Measurements from ENCODE around the gene CEACAM1.
"Not testable (repeated sequence)": the region's sequence is repeated elsewhere in the genome, so short reads cannot be mapped to it uniquely, and the experiment has no call there.

Gene CEACAM1

DNA sequence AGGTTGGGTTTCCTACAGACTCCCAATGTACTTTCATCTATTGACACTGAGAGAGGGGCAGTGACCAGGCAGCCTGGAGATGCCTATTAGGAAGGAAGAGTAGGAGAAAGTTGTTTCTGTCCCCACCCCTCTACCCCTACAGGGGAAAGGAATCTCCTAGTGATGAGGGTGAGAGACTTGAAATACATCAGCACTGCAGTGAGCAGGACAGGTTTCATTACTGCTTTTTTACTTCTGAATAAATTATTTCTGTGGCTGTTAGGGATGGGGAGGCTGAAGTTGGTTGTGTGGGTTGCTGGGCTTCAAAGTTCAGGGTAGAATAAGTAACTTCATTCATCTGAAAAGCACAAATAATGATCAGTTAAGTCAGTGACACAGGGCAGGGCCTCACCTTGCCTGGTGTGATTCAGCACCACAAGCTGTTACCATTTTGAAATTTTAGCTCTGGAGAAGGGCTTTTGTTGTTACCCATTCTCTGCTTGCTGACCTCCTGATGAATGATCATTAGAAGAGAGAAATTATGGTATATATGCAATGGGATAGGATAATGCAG lies 19.3 kb downstream of the CEACAM1 start:
- DNase-seq, result no peak

DNA sequence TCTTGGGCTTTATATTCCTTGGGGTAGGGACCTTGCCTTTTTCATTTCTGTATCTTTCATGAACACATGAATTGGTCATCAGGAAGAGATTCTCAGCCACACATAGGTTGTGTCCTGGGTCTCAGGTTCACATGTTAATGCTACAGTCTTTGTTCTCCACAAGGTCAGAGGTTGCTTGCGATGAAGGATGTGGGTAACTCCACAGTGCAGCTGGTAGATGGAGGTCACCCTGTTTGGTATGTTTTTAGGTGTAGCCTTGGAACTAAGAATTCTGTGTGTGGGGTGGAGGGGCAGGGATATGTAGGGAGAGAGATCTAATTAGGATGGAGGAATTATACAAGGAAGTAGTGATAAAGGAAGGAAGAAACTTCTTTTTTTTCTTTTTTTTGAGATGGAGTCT lies 23.2 kb downstream of the CEACAM1 start:
- no peak for DNase-seq

DNA sequence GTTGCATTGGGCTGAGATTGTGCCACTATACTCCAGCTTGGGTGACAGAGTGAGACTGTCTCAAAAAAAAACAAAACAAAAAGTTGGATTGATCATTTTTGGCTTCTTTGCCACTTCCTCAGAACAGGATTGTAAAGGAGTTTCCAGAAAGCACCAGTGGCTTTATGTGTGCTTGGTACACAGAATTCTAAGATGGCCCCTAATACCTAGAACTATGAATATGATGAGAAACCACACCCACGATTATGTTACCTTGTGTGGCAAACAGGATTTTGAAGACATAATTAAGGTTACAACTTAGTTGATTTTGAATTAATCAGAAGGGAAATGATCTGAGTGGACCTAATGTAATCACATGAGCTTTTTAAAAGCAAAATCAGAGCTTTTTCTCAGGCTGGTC lies 26.5 kb downstream of the CEACAM1 start:
- DNase-seq, result no peak

DNA sequence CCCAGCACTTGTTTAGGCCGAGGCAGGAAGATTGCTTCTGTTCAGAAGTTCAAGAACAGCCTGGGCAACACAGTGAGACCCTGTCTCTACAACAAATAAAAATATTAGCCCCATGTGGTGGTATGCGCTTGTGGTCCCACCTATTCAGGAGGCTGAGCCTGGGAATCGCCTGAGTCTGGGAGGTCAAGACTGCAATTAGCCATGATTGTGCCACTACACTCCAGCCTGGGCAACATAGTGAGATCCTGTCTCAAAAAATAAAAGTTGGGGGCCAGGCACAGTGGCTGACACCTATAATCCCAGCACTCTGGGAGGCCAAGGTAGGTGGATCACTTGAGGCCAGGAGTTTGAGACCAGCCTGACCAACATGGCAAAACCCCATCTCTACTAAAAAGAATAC lies 27.0 kb downstream of the CEACAM1 start:
- DNase-seq, result not testable (repeated sequence)

DNA sequence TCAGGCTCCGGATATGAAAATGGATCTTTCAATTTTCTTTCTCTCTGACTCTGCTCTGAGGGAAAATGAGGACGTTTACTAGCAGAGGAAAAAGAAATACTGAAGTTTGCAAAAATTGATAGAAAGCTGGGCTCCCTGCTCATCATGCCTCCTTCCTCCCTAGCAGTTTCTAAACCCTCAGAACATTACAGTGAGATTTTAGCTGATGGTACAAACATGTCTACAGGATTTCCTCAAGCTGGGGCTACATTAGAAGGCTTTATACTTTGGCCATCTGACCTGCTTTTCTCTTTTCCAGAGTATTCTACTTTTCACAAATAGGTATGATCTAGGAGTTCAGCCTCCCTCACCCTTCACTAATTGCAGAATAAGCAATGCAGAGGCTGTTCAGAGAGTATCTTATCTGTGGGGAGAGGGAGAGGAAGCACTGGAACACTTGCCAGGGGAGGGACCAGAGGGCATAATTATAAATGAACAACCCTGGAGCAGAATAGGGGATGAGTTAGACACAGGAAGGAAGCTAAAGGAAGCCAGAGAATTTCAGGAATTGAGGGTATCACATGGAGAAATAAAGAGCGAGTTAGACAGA lies 30.0 kb downstream of the CEACAM1 start:
- no peak for DNase-seq

GRCh38 chr19:42497492-42498168 lies 30.7 kb downstream of the CEACAM1 start:
- DNase-seq, result no peak

GRCh38 chr19:42496460-42497133 lies 31.7 kb downstream of the CEACAM1 start:
- no peak for DNase-seq

- no peak for DNase-seq
Measured at GRCh38 chr19:42495663-42496062, 32.6 kb downstream of the CEACAM1 start.

DNA sequence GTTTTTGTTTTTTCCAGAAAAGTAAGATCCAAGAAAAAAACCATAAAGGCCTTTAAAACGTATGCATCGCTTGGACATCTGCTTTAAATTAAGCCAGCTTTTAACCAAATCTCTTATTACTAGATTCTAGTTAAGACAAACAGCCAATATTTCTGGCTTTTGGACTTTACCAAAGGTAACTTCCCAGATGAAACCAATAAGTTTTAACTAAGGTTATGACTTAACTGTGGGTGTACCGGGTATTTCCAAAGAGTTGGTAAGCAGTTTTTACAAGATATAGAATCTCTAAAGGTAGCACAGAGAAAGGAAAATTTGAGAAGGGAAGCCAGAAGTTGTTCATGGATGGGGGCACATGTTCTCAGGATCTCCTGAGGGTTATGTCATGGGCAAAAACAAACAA lies 34.0 kb downstream of the CEACAM1 start:
- no peak for DNase-seq

DNA sequence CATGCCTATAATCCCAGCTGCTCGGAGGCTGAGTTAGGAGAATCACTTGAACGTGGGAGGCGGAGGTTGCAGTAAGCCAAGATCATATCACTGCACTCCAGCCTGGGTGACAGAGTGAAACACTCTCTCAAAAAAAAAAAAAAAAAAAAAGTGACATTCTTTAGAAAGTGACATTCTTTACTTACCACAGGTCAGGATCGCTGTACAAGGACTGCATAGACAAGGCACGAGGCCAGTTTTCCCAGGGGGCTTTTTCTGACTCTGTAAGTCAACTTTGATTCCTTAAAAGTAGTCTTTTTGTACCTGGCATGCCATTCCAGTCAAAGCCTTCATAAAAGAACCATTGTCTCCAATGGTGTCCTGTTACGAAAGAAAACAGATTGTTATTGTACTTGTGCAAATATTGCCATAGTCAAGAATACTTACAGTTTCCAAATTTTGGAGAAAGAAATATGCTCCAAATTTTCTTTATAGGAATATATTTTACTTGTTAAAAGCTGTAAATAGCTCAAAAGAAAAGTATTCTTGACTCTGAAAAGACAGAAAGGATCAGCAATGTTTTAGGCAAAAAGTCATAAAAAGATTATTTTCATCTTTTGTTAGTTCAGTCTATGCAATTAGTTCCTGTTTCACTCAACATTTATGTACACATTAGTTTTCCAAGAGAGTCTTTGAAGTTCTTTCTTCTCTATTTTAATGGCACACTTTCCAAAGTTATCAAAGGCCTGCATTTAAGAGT lies 39.3 kb downstream of the CEACAM1 start:
- no peak for DNase-seq

DNA sequence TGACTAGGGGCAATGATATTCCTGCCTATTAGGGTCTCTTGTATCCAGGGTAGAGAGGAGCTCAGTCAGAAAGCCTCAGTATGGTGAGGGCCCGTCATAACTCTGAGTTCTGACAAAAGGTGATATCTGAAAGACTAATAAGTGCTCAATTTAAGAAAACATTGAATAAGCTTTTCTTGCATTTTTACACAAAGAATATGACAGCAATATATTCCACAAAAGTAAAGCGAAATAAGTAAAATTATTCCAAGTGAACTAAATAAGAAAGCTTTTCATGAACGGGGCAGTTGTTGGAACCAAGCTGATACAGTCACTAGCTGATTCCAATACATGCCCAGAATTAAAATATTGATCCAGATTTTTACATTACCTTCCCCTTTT lies 40.5 kb downstream of the CEACAM1 start:
- no peak for DNase-seq

DNA sequence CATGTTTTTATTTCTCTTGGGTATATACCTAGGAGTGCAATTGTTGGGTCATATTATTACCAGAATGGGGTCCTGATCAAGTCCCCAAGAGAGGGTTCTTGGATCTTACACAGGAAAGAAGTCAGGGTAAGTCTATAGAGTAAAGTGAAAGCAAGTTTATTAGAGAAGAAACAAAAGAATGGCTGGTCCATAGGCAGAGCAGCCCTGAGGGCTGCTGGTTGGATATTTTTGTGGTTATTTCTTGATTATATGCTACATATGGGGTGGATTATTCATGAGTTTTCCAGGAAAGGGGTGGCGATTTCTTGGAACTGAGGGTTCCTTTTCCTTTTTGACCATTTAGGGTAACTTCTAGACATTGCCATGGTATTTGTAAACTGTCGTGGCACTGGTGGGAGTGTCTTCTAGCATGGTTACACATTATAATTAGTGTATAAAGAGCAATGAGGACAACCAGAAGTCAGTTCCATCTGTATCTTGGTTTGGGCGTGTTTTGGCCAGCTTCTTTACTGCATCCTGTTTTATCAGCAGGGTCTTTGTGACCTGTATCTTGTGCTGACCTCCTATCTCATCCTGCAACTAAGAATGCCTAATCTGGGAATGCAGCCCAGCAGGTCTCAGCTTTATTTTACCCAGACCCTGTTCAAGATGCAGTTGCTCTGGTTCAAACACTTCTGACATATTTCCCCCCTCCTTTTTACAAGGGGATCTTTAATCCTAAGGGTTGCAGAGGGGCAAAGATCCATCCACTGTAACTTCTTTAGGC lies 41.1 kb downstream of the CEACAM1 start:
- no peak for DNase-seq

DNA sequence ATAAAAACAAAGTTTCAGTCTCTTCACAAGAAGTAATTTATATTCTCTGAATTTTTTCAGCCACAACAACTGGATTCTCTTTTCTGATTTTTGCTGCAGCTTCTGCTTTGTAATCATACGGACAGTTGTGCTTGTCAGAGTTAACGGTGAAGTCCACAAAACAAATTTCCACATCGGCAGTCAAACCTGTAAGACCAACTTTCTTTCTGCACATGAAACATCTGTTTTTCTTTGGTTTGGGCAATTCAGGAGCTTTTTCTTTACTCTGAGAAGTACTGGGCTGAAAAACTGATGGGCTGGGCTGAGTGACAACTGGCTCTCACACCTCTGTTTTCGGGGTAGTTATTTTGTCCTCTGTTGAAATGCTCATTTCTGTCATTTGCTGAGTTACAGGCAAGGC lies 43.2 kb downstream of the CEACAM1 start:
- DNase-seq, result not testable (repeated sequence)

GRCh38 chr19:42480335-42481095 lies 47.8 kb downstream of the CEACAM1 start:
- no peak for DNase-seq

- DNase-seq, result no peak
Measured at GRCh38 chr19:42479736-42480135, 48.5 kb downstream of the CEACAM1 start.

DNA sequence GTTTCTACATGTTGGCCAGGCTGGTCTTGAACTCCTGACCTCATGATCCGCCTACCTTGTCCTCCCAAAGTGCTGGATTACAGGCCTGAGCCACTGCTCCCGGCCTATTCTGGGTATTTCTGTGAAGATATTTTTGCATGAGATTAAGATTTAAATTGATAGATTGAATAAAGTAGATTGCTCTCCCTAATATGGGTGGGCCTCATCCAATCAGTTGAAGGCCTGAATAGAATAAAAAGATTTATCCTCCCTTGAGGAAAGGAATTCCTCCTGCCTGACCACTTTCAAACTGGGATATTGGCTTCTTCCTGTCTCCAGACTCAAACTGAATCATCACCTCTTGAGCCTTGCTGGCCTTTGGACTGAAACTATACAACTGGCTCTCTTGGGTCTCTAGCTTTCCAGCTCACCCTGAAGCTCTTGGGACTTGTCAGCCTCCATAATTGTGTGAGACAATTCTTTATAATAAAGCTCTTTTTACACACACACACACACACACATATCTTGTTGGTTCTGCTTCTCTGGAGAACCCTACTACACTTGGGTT lies 49.4 kb downstream of the CEACAM1 start:
- DNase-seq, result no peak

DNA sequence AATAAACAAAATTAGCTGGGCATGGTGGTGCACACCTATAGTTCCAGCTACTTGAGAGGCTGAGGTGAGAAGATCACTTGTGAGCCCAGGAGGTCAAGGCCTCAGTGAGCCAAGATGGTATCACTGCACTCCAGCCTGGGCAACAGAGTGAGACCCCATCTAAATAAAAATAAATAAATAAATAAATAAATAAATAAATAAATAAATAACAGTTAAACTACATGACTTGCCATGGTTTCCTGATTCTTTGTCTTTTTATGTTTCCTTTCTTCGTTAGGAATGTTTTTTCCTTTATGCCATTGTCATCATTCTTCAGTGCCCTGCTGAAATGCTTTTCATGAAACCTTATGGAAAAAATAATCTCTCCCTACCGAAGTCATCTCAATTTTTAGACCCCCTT lies 50.3 kb downstream of the CEACAM1 start:
- DNase-seq, result no peak

GRCh38 chr19:42477117-42477516 lies 51.2 kb downstream of the CEACAM1 start:
- DNase-seq, result no peak

DNA sequence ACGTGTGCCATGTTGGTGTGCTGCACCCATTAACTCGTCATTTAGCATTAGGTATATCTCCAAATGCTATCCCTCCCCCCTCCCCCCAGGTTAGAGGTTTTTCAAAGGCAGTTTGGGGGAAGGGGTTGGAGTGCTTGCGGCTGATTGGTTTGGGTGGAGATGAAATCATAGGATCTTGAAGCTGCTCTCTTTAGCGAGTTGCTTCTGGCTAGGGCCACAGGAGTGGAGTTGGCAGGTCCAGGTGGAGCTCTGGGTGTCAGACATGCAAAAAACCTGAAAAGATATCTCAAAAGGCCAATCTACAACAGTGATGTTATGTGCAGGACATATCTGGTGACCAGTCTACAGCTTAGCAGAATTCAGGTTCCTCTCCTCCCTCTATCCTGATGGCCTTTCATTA lies 52.9 kb downstream of the CEACAM1 start:
- DNase-seq, result no peak

GRCh38 chr19:42474743-42475142 lies 53.5 kb downstream of the CEACAM1 start:
- DNase-seq, result no peak

GRCh38 chr19:42473686-42474085 lies 54.6 kb downstream of the CEACAM1 start:
- no peak for DNase-seq

All from NCI-H510A (cell line).